HEK293 (cell line): Measurements from ENCODE around the gene RBPJ.
A peak's percentile ranks its signal among the peaks of the same experiment; 100 is the strongest.

Experiments
- CTCF ChIA-PET: fragments of 350-600 bp; formaldehyde crosslinking; extraction: SDS; loops from one replicate; lab custom pipeline; 2021; ENCODE audit warnings: antibody characterized with exemption; lab: Yijun Ruan, JAX
- POLR2A ChIA-PET: fragments of 300-600 bp; formaldehyde crosslinking; extraction: SDS; loops from one replicate; lab custom pipeline; 2020; ENCODE audit warnings: antibody characterized with exemption, inconsistent platforms; lab: Yijun Ruan, JAX
- H3K27ac ChIP-seq: fragments of 200-500 bp; sonication (Bioruptor generic); 2 replicates; pipeline ENCODE4 v1.5.1; 2014; ENCODE audit warnings: low read depth, low read length, control low read depth, inconsistent platforms; ENCODE audit errors: extremely low read depth
- H3K36me3 ChIP-seq, 2 experiments: fragments of 200-500 bp in 1 of 2; sonication (Bioruptor generic) in 1 of 2; 1 replicate in 1 of 2; 2 replicates in 1 of 2; pipeline ENCODE4 v1.5.1; 2014 to 2017; ENCODE audit warnings: inconsistent platforms in 2 of 2, low read length in 2 of 2; ENCODE audit not compliant: control insufficient read depth in 2 of 2, insufficient read depth in 1 of 2
- H3K4me1 ChIP-seq: fragments of 200-500 bp; sonication (Bioruptor generic); 2 replicates; pipeline ENCODE4 v1.5.1; 2014; ENCODE audit warnings: mild to moderate bottlenecking, low read length, inconsistent platforms; ENCODE audit not compliant: control insufficient read depth, insufficient read depth
- H3K4me3 ChIP-seq: 2 replicates; pipeline ENCODE4 v1.5.1; 2011; ENCODE audit warnings: low read depth, mild to moderate bottlenecking, control low read depth, low read length, moderate library complexity
- H3K9me3 ChIP-seq: fragments of 200-500 bp; sonication (Bioruptor generic); 2 replicates; pipeline ENCODE4 v1.5.1; 2014; ENCODE audit warnings: low read depth, low read length, inconsistent platforms; ENCODE audit not compliant: control insufficient read depth, insufficient read depth
- HOXC10 ChIP-seq: sonication (generic); formaldehyde crosslinking; IDR thresholded peaks from 2 replicates; pipeline ENCODE4 v1.8.1; 2023; ENCODE audit warnings: mild to moderate bottlenecking, missing genetic modification reagents
- KLF16 ChIP-seq: fragments of 450-650 bp; formaldehyde crosslinking; IDR thresholded peaks from 2 replicates; pipeline ENCODE4 v1.5.1; 2017; ENCODE audit warnings: missing biosample characterization, missing genetic modification characterization
- KLF7 ChIP-seq: fragments of 450-650 bp; formaldehyde crosslinking; IDR thresholded peaks from 2 replicates; pipeline ENCODE4 v1.5.1; 2016; ENCODE audit warnings: missing biosample characterization, missing genetic modification characterization, borderline replicate concordance
- MZF1 ChIP-seq: fragments of 450-650 bp; formaldehyde crosslinking; IDR thresholded peaks from 2 replicates; pipeline ENCODE4 v1.5.1; 2017; ENCODE audit warnings: missing biosample characterization, missing genetic modification characterization, borderline replicate concordance
- OSR2 ChIP-seq: fragments of 450-650 bp; formaldehyde crosslinking; IDR thresholded peaks from 2 replicates; pipeline ENCODE4 v1.5.1; 2016; ENCODE audit warnings: missing biosample characterization, missing genetic modification characterization
- PRDM1 ChIP-seq: fragments of 450-650 bp; formaldehyde crosslinking; IDR thresholded peaks from 2 replicates; pipeline ENCODE4; 2016; ENCODE audit warnings: missing biosample characterization, missing genetic modification characterization
- SETDB1 ChIP-seq: IDR thresholded peaks from one replicate; pipeline ENCODE4 v1.6.1; 2017; ENCODE audit warnings: mild to moderate bottlenecking, low read length, moderate library complexity, mixed read lengths; ENCODE audit not compliant: insufficient read length
- TCF7L2 ChIP-seq: IDR thresholded peaks from 2 replicates; pipeline ENCODE4 v1.6.1; 2011; ENCODE audit warnings: low read depth, mild to moderate bottlenecking, inconsistent platforms, low read length, moderate library complexity, borderline replicate concordance
- TRIM28 ChIP-seq: IDR thresholded peaks from 2 replicates; pipeline ENCODE4 v1.6.1; 2011; ENCODE audit warnings: low read length, control low read depth, borderline replicate concordance
- ZBTB10 ChIP-seq: fragments of 450-650 bp; formaldehyde crosslinking; IDR thresholded peaks from 2 replicates; pipeline ENCODE4 v1.5.1; 2016; ENCODE audit warnings: missing biosample characterization, missing genetic modification characterization
- ZNF112 ChIP-seq: fragments of 450-650 bp; formaldehyde crosslinking; IDR thresholded peaks from 2 replicates; pipeline ENCODE4 v1.5.0; 2017; ENCODE audit warnings: missing biosample characterization, missing genetic modification characterization
- ZNF133 ChIP-seq: fragments of 450-650 bp; formaldehyde crosslinking; IDR thresholded peaks from 2 replicates; pipeline ENCODE4 v1.5.1; 2016; ENCODE audit warnings: missing biosample characterization, missing genetic modification characterization
- ZNF157 ChIP-seq: fragments of 450-650 bp; formaldehyde crosslinking; IDR thresholded peaks from 2 replicates; pipeline ENCODE4 v1.5.1; 2016; ENCODE audit warnings: missing biosample characterization, missing genetic modification characterization
- ZNF366 ChIP-seq: fragments of 450-650 bp; formaldehyde crosslinking; conservative IDR thresholded peaks from 2 replicates; pipeline ENCODE4 v1.5.1; 2016; ENCODE audit warnings: missing biosample characterization, missing genetic modification characterization
- ZNF521 ChIP-seq: fragments of 450-650 bp; formaldehyde crosslinking; IDR thresholded peaks from 2 replicates; pipeline ENCODE4 v1.5.1; 2017; ENCODE audit warnings: missing biosample characterization, mild to moderate bottlenecking, missing genetic modification characterization
- ZNF529 ChIP-seq: fragments of 450-650 bp; formaldehyde crosslinking; IDR thresholded peaks from 2 replicates; pipeline ENCODE4 v1.5.1; 2017; ENCODE audit warnings: missing genetic modification characterization, missing biosample characterization; ENCODE audit not compliant: insufficient replicate concordance
- ZNF561 ChIP-seq: fragments of 450-650 bp; IDR thresholded peaks from 2 replicates; pipeline ENCODE4 v1.5.1; 2018; ENCODE audit warnings: missing biosample characterization, missing genetic modification characterization, borderline replicate concordance
- ZNF610 ChIP-seq: fragments of 450-650 bp; formaldehyde crosslinking; IDR thresholded peaks from 2 replicates; pipeline ENCODE4 v1.5.1; 2016; ENCODE audit warnings: missing biosample characterization, missing genetic modification characterization, borderline replicate concordance
- ZNF707 ChIP-seq: fragments of 450-650 bp; formaldehyde crosslinking; IDR thresholded peaks from 2 replicates; pipeline ENCODE4 v1.5.1; 2016; ENCODE audit warnings: missing biosample characterization, missing genetic modification characterization
- ZNF76 ChIP-seq: fragments of 450-650 bp; formaldehyde crosslinking; IDR thresholded peaks from 2 replicates; pipeline ENCODE4; 2016; ENCODE audit warnings: low read depth, missing biosample characterization, missing genetic modification characterization, borderline replicate concordance
- ZNF768 ChIP-seq: fragments of 450-650 bp; formaldehyde crosslinking; IDR thresholded peaks from 2 replicates; pipeline ENCODE4 v1.5.1; 2018; ENCODE audit warnings: missing biosample characterization, mild to moderate bottlenecking, missing genetic modification characterization
- TF ChIP-seq, protein P1 (sequence below): fragments of 450-650 bp; formaldehyde crosslinking; IDR thresholded peaks from 2 replicates; pipeline ENCODE4 v1.5.1; 2017; ENCODE audit warnings: missing biosample characterization, missing genetic modification characterization
- TF ChIP-seq, protein P2 (sequence below): fragments of 450-650 bp; formaldehyde crosslinking; IDR thresholded peaks from 2 replicates; pipeline ENCODE4 v1.5.1; 2016; ENCODE audit warnings: missing biosample characterization, missing genetic modification characterization

The RBPJ gene

DNA sequence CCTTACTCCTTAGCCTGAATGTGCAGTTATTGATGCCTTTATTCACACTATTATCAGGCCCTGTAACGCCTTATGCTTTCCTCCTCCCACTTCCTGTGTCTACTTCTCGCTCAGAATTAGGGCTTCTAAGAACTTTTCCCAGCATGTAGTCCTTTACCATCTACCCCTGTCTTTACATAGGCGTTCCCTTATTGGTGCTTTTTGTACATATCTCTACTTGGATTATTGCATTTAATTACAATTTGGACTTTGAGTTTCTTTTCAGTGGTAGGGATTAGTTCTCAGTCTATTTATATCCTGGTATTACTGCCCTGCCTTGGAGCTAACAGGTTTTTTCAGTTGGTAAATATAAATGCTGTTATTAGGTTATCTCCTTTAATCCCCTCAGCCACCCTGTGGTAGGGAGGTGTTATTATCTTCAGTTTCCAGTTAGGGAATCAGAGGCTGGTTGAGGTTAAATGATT is 84.0 kb downstream of the RBPJ start:
- CTCF ChIA-PET, result interaction anchor here (1.4 kb wide), 1 partner anchor 68 kb away, joined by 3 read pairs; no protein-coding TSS in a partner anchor
- Histone ChIP-seq H3K27ac (no peak overlapping the region), H3K36me3 (peaks cover 4 to 13% of the 10 kb centered on the region in 2 experiments; a peak in 2 of 3 replicates), H3K4me3 (no peak overlapping the region), H3K9me3 (no peaks in the 10 kb centered on the region), H3K4me1 (no peaks in the 10 kb centered on the region)
- POLR2A ChIA-PET, result no interaction called here
- TF ChIP-seq ZNF707 (no peak), ZNF366 (tag by site-specific recombination) (no peak), OSR2 (no peak)

DNA sequence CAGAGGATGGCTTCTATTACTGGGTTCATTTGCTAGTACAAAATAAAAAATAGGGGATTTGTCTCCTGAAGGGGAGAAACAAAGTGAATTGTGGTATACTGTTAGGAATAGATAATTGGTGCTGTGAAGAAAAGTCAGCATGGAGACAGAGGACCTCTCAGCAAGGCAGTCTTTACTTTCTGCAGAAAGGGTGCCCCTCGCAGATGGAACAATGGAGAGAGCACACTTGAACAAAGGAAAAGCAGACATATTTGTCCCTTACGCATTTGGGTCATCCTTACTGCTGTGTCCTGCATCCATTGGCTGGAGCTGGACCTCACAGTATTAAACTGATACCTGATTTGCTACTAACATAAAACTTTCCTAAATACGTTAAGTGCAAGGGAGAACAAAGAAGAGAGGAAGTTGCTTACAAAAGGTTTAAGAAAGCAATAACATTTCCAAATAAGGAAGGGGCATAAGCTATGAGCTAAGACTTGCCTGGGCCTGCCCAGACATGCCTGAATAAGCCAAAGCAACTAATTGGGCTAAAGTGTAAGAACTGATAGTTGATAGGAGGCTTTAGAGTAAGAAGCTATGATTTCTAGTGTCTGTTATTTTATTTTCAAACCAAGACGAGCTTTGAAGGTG is 85.6 kb downstream of the RBPJ start:
- TF ChIP-seq ZNF133 (tag by site-specific recombination) (peak; percentile 18; the same call in 1 of the 2 replicates), TRIM28 (peak; percentile 99), ZNF521 (tag by site-specific recombination) (no peak), SETDB1 (peak; percentile 100), ZNF76 (tag by site-specific recombination) (no peak), MZF1 (tag by site-specific recombination) (peak; percentile 42; the same call in 1 of the 2 replicates), TCF7L2 (no peak), ZNF561 (peak; percentile 91)
- CTCF ChIA-PET, result interaction anchor here (0.6 kb wide), 4 partner anchors 52 to 630 kb away, joined by 3 to 6 read pairs (median 4); no protein-coding TSS in a partner anchor
- POLR2A ChIA-PET, result no interaction called here
- Histone ChIP-seq H3K4me3 (no peak overlapping the region), H3K9me3 (no peaks in the 10 kb centered on the region), H3K27ac (no peak overlapping the region), H3K36me3 (peaks cover 4 to 13% of the 10 kb centered on the region in 2 experiments; a peak in 2 of 3 replicates), H3K4me1 (no peaks in the 10 kb centered on the region)

DNA sequence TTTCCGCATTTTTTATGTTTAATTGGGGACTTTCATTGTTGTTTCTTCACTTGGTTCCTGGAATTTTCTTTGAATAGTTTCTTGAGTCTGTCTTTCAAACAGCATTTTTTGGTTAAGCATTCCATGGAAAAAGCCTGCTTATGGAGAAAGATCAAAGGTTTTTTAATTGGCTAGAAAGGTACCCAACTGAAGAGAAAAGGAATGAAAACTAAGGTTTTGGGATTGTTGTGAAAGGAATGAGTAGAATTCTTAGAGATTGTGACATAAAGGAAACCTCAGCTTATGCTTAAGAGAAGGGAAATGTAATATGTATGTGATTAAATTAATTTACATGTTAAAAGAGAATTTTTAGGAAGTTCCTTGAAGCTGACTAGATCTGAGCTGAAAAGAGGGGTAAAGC is 86.7 kb downstream of the RBPJ start:
- no peaks in the 10 kb centered on the region for H3K9me3 ChIP-seq
- TF ChIP-seq KLF16 (tag by site-specific recombination) (no peak), ZNF610 (tag by site-specific recombination) (no peak), PRDM1 (no peak), HOXC10 (CRISPR knock-in tag) (no peak), ZNF768 (tag by site-specific recombination) (no peak), ZNF157 (no peak), ZNF112 (tag by site-specific recombination) (no peak), ZBTB10 (no peak), KLF7 (tag by site-specific recombination) (no peak), ZNF529 (tag by site-specific recombination) (no peak)
- TF ChIP-seq, protein P1, sequence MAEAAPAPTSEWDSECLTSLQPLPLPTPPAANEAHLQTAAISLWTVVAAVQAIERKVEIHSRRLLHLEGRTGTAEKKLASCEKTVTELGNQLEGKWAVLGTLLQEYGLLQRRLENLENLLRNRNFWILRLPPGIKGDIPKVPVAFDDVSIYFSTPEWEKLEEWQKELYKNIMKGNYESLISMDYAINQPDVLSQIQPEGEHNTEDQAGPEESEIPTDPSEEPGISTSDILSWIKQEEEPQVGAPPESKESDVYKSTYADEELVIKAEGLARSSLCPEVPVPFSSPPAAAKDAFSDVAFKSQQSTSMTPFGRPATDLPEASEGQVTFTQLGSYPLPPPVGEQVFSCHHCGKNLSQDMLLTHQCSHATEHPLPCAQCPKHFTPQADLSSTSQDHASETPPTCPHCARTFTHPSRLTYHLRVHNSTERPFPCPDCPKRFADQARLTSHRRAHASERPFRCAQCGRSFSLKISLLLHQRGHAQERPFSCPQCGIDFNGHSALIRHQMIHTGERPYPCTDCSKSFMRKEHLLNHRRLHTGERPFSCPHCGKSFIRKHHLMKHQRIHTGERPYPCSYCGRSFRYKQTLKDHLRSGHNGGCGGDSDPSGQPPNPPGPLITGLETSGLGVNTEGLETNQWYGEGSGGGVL (tag by site-specific recombination), result no peak
- TF ChIP-seq, protein P2, sequence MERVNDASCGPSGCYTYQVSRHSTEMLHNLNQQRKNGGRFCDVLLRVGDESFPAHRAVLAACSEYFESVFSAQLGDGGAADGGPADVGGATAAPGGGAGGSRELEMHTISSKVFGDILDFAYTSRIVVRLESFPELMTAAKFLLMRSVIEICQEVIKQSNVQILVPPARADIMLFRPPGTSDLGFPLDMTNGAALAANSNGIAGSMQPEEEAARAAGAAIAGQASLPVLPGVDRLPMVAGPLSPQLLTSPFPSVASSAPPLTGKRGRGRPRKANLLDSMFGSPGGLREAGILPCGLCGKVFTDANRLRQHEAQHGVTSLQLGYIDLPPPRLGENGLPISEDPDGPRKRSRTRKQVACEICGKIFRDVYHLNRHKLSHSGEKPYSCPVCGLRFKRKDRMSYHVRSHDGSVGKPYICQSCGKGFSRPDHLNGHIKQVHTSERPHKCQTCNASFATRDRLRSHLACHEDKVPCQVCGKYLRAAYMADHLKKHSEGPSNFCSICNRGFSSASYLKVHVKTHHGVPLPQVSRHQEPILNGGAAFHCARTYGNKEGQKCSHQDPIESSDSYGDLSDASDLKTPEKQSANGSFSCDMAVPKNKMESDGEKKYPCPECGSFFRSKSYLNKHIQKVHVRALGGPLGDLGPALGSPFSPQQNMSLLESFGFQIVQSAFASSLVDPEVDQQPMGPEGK (tag by site-specific recombination), result no peak
- CTCF ChIA-PET, result interaction anchor here (0.8 to 2.3 kb wide), 2 partner anchors 77 to 419 kb away, joined by 3 to 15 read pairs; no protein-coding TSS in a partner anchor
- POLR2A ChIA-PET, result no interaction called here
- peaks cover 4 to 16% of the 10 kb centered on the region in 2 experiments; a peak in 2 of 3 replicates for H3K36me3 ChIP-seq
- H3K4me3 ChIP-seq, result no peak overlapping the region
- no peaks in the 10 kb centered on the region for H3K4me1 ChIP-seq
- no peak overlapping the region for H3K27ac ChIP-seq
